GM12878 (cell line): ENCODE results near the gene OR5J2. TPM values are rescaled to one million over a fixed set of nuclear protein-coding genes. Genes with fewer than 3 reads are reported as not detected.

Source experiments
- ATAC-seq: fragments of 200-7000 bp; cut with Tn5 transposase; 3 replicates; pipeline ENCODE4 v1.9.1; 2020; ENCODE audit warnings: mild to moderate bottlenecking, moderate library complexity
- BruUV-seq: library from RNA; stranded (reverse); fragments of 400-500 nt; replicated peaks from 2 replicates; lab custom pipeline; 2021; lab: Mats Ljungman, UMichigan
- CTCF ChIA-PET: fragments of 300-600 bp; sonication (Branson Sonifier 250); formaldehyde crosslinking; extraction: SDS; loops from one replicate; lab custom pipeline; 2021; ENCODE audit warnings: inconsistent platforms; lab: Yijun Ruan, JAX
- POLR2A ChIA-PET: fragments of 350-600 bp; formaldehyde crosslinking; extraction: SDS; loops from one replicate; lab custom pipeline; 2021; ENCODE audit warnings: inconsistent platforms; lab: Charles Lee
- RAD21 ChIA-PET: fragments of 300-600 bp; sonication (Branson Sonifier 250); formaldehyde crosslinking; loops from one replicate; lab custom pipeline; 2023; ENCODE audit warnings: antibody characterized with exemption; ENCODE audit not compliant: unreplicated experiment; lab: Charles Lee
- SMC1A ChIA-PET: fragments of 300-600 bp; sonication (Branson Sonifier 250); formaldehyde crosslinking; loops from one replicate; lab custom pipeline; 2023; ENCODE audit not compliant: unreplicated experiment, uncharacterized antibody; lab: Charles Lee
- DNase-seq: peaks from one replicate; pipeline ENCODE4 v3.0.0-alpha.2; 2011; ENCODE audit warnings: low read depth, low spot score
- FAIRE-seq: peaks from 3 replicates; lab custom pipeline; 2011; peaks lifted over from hg19 to GRCh38; lab: Jason Lieb, UNC
- H2AFZ ChIP-seq: 2 replicates; pipeline ENCODE4 v1.6.0; 2011; ENCODE audit warnings: low read depth, low read length, control low read depth; ENCODE audit not compliant: control insufficient read depth
- H3K27ac ChIP-seq: 2 replicates; pipeline ENCODE4 v1.5.1; 2011; ENCODE audit warnings: control low read depth; ENCODE audit not compliant: control insufficient read depth, insufficient read depth
- H3K27me3 ChIP-seq, 2 experiments: replicated peaks in 1 of 2; 2 replicates each; pipeline versions ENCODE4 v1.6.0 to v1.6.1; 2011; ENCODE audit warnings: low read length in 1 of 2; ENCODE audit not compliant: control insufficient read depth in 2 of 2, insufficient read depth in 2 of 2
- H3K36me3 ChIP-seq, 2 experiments: 2 replicates each; pipeline ENCODE4 v1.5.1; 2011; ENCODE audit warnings: low read length in 1 of 2; ENCODE audit not compliant: control insufficient read depth in 2 of 2, insufficient read depth in 2 of 2
- H3K4me1 ChIP-seq: 2 replicates; pipeline ENCODE4 v1.6.1; 2011; ENCODE audit warnings: mild to moderate bottlenecking, low read length, moderate library complexity, mixed read lengths; ENCODE audit not compliant: control insufficient read depth, insufficient read depth
- H3K4me2 ChIP-seq: 2 replicates; pipeline ENCODE4 v1.6.0; 2011; ENCODE audit warnings: control low read depth; ENCODE audit not compliant: control insufficient read depth, insufficient read depth
- H3K4me3 ChIP-seq: fragments of 200-600 bp; sonication (generic); 2 replicates; pipeline ENCODE4 v1.5.1; 2016
- H3K79me2 ChIP-seq: 2 replicates; pipeline ENCODE4 v1.6.0; 2011; ENCODE audit warnings: low read length; ENCODE audit not compliant: control insufficient read depth, insufficient read depth
- H3K9ac ChIP-seq: 2 replicates; pipeline ENCODE4 v1.8.0; 2011; ENCODE audit warnings: low read length, control low read depth, mixed read lengths; ENCODE audit not compliant: control insufficient read depth, insufficient read depth
- H3K9me3 ChIP-seq: replicated peaks from 3 replicates; pipeline ENCODE4 v1.5.1; 2011; ENCODE audit warnings: mild to moderate bottlenecking, low read length; ENCODE audit not compliant: control insufficient read depth, insufficient read depth
- H4K20me1 ChIP-seq: 2 replicates; pipeline ENCODE4 v1.6.0; 2011; ENCODE audit not compliant: control insufficient read depth, insufficient read depth
- CREB1 ChIP-seq: IDR thresholded peaks from 2 replicates; pipeline ENCODE4 v1.6.1; 2012; ENCODE audit warnings: low read depth, mild to moderate bottlenecking, inconsistent platforms
- E4F1 ChIP-seq: fragments of 450-650 bp; IDR thresholded peaks from 2 replicates; pipeline ENCODE4 v1.6.1; 2018; ENCODE audit warnings: borderline replicate concordance, mild to moderate bottlenecking; ENCODE audit not compliant: partially characterized antibody
- IKZF1 ChIP-seq: fragments of 450-650 bp; conservative IDR thresholded peaks from 2 replicates; pipeline ENCODE4 v1.6.1; 2017; ENCODE audit warnings: antibody characterized with exemption, mild to moderate bottlenecking
- PBX3 ChIP-seq: IDR thresholded peaks from 2 replicates; pipeline ENCODE4 v1.6.1; 2011; ENCODE audit warnings: mild to moderate bottlenecking, low read depth, low read length, moderate library complexity; ENCODE audit not compliant: insufficient replicate concordance
- WGBS: methylation state at CpG from one replicate; pipeline ENCODE4 v1.1.6; 2016; ENCODE audit warnings: low lambda C conversion rate; ENCODE audit not compliant: insufficient replicate concordance, insufficient coverage; ENCODE audit errors: missing lambda C conversion rate; 5-methylcytosine and 5-hydroxymethylcytosine counted together
- in situ Hi-C: fragments of 300-500 bp; cut with MboI; formaldehyde crosslinking; loops from 9 replicates; pipeline ENCODE4 v1.14.3; 2018; ENCODE audit warnings: mixed read lengths
- intact Hi-C: fragments of 100-400 bp; cut with micrococcal nuclease; formaldehyde crosslinking; loops from one replicate; pipeline ENCODE4 v1.14.2; 2022; ENCODE audit not compliant: unreplicated experiment
- polyA plus RNA-seq, 11 experiments: library from polyadenylated mRNA; depleted of rRNA in 4 of 11; unstranded in 6 of 11; stranded (reverse) in 5 of 11; fragments of >200 nt; fragmentation: Nextera tagmentation in 4 of 11; fragmentation: Illumina TruSeq in 1 of 11; extraction: Ambion mirVana in 4 of 11; extraction: Trizol in 1 of 11; gene quantifications; 1 replicate in 1 of 11; 2 replicates in 10 of 11; pipeline versions ENCODE4 v1.2.1 to v1.2.3, GENCODE V29; 2011 to 2016; ENCODE audit warnings: inconsistent platforms in 2 of 11, missing spikeins in 2 of 11, low read depth in 1 of 11
- total RNA-seq, 4 experiments: library from RNA; depleted of rRNA in 3 of 4; stranded (reverse); fragments of >200 nt in 3 of 4; fragmentation: Illumina TruSeq in 1 of 4; extraction: Trizol in 1 of 4; gene quantifications; 2 replicates each; pipeline versions ENCODE4 v1.2.1 to v1.2.3, GENCODE V29; 2013 to 2021

Gene OR5J2
- total and polyA plus RNA-seq, 10 of the 15 experiments (the other 5 are each of a cell fraction or from before 2014, with no cell fraction given): not detected

DNA sequence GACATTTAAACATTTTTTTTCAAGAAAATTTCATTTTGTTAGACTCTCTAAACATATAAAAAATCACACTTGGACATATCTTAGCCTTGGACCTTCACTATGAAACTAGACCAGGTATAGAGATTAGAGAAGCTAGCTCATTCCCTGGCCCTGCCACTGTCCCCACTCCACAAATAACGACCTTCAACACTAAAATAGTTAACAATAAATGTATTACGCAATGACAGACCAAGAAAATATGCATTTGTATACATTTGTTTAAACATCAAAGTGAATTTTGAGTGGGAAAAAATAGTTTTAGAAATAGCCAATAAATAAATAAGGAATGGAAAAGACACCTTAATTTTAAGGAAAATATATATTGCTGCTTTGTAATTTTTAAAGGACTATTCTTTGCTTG is 20.9 kb downstream of the OR5J2 start:
- DNase-seq (no peak), FAIRE-seq (no peak), ATAC-seq (no peak)
- Histone ChIP-seq H3K36me3 (no peaks in the 10 kb centered on the region), H3K4me2 (no peak overlapping the region), H2AFZ (no peak overlapping the region), H3K27me3 (no peaks in the 10 kb centered on the region), H3K9ac (no peak overlapping the region), H3K4me1 (no peaks in the 10 kb centered on the region), H3K4me3 (no peak overlapping the region), H4K20me1 (no peaks in the 10 kb centered on the region), H3K27ac (no peak overlapping the region), H3K79me2 (no peaks in the 10 kb centered on the region), H3K9me3 (no peaks in the 10 kb centered on the region)
- ChIA-PET POLR2A (no interaction called here), SMC1A (interaction anchor here (1.5 kb wide), 1 partner anchor 10 kb away, joined by 5 read pairs; no protein-coding TSS in a partner anchor), CTCF (no interaction called here), RAD21 (no interaction called here)
- BruUV-seq: no TSS peak
- intact Hi-C loops (no loop called here), in situ Hi-C loops (no loop called here)
- WGBS: 44% methylated on average over 2 of the region's 2 CpGs
- TF ChIP-seq PBX3 (no peak), E4F1 (no peak), IKZF1 (no peak), CREB1 (no peak)
